HG03575 (cell line): ENCODE results near the gene VPS13D.

Source experiments
- ATAC-seq: cut with Tn5 transposase; IDR thresholded peaks from one replicate; pipeline ENCODE4 v1.9.1; 2021; ENCODE audit not compliant: unreplicated experiment, insufficient number of reproducible peaks, low FRiP score; ENCODE audit errors: extremely low read depth

The VPS13D gene

DNA sequence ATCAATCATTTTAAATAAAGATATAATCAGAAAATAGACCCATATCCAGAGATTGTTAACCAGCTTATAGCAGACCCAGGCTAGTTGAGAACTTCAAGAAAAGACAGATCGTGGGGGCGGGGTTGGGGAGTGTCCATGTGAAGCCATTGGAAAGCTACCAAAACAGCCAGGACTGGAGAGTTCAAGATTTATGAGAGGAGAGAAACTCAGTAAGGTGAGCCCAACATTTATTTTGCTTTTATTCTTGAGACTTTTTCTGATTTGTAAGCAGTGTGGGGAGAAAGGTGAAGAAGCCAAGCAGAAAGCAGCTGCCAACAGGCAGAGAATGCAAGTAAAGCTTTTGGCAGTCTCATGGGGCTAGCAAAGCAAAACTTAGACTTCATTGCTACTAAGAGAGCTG is 179.9 kb downstream of the VPS13D start:
- no peak for ATAC-seq

DNA sequence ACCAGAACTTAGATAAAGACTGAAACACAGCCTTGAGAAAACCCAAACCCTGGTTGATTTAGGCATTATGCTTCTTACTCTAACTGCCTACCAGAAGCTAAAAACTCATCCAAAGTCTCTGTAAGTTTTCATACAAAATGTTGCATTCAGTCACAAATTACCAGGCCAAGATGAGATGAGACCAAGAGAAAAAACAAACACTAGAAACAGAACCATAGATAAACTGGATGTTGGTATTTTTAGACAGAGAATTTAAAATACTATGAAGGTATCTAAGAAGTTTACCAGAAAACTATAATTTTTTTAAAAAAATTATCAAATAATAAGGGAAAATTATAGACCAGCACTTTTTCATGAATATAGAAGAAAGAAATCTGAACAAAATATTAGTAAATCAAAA is 180.5 kb downstream of the VPS13D start:
- no peak for ATAC-seq

DNA sequence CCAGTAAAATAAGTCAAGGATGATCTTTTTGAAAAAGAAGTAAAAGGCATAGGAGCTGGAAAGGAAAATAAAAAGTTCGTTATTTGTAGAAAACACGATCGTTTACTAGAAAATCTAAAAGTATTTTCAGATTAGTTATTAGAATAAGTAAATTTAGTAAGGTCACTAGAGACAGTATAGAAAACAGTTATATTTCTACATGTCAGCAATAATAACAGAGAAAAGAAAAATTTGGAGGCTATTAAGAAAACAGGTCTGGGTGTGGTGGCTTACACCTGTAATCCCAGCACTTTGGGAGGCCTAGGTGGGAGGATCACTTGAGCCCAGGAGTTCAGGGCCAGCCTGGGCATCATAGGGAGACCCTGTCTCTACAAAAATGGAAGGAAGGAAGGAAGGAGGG is 181.3 kb downstream of the VPS13D start:
- ATAC-seq, result no peak

DNA sequence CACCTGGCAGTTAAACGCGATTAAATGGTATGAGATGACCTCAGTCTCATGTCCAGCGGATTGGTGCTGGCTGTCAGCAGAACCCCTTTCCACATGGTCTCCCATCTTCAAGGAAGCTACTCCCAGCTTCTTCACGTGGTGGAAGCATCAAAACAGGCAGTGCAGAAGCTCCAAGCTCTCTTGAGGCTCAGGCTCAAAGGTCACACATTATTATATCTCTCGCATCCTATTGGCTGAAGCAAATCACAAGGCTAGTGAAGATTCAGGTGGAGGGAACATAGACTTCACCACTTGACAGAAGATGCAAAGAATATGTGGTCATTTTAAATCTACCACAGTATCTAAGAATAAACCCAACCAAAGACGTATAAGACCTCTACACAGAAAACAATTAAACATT is 181.9 kb downstream of the VPS13D start:
- ATAC-seq, result no peak

DNA sequence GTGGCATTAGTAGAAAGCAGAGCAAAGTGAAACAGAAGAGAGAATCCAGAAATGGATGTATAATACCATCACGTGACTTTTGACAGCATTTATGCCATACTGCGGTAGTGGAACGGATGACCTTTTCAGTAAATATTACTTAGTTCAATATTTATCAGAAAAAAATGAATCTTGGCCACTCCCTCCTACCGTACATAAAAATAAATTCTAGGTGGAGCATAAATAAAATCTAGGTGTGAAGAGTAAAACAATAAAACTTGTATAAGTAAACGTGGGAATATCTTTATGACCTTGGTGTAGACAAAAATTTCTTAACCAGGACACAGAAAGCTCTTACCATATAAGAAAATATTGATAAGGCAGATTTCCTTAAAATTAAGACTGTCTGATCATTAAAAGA is 182.6 kb downstream of the VPS13D start:
- no peak for ATAC-seq

DNA sequence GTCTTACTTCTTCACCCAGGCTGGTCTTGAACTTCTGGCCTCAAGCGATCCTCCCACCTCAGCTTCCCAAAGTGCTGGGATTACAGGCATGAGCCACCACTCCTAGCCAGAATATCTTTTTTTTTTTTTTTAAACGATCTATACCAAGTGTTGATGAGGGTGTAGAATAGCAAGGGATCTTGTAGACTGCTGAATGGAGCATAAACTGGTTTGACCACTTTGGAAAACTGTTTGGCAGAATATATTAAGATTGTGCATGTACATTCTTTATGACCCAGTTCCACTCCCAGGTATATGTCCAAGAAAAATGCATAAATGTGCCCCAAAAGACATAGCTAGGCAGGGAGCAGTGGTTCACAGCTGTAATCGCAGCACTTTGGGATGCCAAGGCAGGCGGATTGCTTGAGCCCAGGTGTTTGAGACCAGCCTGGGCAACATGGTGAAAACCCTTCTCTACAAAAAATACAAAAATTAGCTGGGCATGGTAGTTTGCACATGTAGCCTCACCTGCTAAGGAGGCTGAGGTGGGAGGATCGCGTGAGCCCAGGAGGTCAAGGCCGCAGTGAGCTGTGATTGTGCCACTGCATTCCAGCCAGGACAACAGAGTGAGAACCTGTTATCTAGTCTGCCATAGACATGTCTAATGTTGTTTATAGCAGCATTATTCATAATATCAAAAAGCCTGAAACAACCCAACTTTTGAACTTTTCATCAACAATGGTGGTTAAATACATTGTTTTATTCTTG is 184.0 kb downstream of the VPS13D start:
- no peak for ATAC-seq

DNA sequence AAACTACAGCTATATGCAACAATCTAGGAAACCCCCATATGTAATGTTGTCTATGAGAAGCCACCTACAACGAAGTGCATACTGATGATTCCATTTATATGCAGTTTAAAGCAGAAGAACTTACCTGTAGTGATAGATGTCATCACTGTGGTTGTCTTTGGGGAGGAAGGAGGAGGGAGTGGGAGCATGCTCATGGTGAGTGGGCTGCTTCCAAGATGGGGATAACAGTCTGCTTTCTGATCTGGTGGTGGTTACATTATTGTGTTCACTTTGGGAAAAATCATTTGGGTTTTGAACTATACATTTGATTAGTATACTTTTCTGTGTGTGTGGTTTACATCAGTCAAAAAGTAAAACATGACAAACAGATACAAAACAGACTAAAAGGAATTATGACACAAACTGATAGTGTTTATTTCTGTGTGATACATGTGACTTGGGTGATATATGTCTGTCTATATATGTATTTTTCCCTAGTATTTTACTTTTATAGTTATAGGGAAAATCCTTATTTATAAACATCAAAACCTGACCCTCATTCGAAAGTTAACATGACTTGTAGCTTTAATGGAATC is 184.7 kb downstream of the VPS13D start:
- no peak for ATAC-seq

DNA sequence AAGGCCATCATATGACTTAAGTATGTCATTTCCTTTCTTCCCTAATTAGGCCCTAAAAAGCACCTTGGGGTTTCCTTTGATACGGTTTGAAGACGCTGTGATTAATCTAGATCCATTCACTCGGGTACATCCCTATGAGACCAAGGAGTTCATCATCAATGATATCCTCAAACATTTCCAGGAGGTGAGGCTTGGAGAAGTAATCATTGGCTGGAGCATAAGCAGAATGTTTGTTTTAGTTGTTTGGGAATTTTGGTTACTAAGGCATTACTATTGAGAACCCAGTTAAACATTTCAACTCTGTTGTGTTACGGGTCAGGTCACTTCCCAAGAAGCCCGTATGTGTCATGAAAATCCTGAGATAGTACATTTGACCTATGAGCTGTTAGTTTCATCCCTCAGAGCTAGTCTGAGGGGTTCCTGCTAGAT is 185.2 kb downstream of the VPS13D start:
- ATAC-seq, result no peak

DNA sequence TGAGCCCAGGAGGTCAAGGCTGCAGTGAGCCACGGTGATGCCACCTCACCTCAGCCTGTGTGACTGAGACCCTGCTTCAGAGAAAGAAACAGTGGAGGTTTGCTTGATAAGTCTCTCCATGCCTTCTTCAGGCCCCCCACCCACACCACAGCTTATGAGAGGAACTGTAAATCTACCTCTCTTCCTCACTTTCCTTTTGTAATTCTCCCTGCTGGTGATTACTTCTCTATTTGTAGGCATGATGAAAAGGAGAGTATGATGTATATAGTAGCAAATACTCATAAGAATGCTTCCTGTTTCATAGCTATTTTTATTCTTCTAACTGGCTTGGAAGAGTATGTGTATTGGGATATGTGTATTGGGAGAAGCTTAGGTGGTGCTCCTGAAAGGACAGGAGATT is 186.3 kb downstream of the VPS13D start:
- no peak for ATAC-seq

DNA sequence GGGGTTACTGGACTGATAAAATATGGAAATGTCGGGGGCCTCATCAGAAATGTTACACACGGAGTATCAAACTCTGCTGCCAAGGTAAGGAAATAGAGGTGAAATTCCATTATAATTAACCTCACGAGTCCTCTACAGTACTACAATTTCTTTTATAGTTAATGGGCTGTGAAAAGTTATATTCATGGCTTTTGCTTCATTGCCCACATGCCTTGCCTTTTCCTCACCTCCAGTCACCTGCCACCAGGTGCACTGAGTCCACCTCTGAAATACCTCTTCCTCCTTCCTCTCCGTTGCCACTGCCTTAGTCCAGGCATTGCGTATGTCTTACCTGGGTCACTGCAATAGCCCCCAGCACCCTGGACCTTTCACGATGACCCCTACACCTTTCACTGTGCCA is 186.9 kb downstream of the VPS13D start:
- no peak for ATAC-seq

DNA sequence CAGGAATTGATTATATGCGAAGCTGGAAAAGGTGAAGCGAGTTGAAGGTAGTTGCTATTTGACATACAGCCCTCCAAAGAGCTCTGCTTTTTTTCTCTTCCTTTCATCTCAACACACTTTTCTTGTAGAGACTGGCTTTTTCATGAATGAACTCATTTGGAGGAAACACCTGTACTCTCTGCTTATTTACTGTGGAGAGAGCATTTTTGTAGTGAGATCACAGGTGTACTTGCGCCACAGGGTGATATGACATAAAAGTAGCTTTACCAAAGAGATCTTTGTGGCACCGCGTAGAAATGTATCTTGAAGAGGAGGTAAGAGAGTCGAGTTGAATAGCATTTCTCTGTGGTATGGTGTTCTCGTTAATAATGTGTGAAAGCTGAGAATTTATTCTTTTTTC is 187.6 kb downstream of the VPS13D start:
- no peak for ATAC-seq

DNA sequence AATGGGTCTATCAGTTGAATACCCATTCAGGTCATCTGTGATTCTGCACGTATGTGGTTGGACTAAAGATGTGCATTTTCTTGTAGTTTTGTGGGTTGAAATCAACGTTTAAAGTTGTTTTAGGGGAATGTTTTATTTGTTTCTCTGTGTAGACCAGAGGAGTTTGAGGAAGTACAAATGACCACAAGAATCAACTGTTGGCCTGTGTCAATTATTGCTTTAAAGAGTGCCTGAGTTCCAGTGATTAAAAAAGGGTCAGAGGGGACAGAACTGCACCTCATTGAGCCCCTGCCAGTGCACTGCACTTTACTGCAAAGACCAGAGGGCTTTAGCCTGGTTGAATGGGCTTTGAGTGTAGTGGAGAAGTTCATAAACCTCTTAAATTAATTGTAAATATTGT is 190.3 kb downstream of the VPS13D start:
- no peak for ATAC-seq

DNA sequence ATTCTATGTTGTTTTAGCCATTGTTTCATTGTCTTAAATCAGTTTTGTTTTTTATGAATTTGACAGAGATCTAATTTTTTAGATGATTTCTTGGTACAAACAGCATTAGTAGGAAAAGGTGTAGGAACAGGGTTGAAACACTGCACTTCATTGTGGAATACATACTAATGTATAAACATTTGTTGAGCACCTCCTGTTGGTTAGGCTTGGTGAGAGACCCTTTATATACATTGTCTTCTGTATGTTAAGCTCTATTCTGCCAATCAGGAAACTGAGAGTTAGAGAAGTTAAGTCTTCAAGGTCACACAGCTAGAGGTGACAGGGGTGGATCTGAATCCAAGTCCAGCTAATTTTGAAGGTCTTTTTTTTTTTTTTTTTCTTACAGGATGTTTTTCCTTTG is 192.7 kb downstream of the VPS13D start:
- no peak for ATAC-seq

DNA sequence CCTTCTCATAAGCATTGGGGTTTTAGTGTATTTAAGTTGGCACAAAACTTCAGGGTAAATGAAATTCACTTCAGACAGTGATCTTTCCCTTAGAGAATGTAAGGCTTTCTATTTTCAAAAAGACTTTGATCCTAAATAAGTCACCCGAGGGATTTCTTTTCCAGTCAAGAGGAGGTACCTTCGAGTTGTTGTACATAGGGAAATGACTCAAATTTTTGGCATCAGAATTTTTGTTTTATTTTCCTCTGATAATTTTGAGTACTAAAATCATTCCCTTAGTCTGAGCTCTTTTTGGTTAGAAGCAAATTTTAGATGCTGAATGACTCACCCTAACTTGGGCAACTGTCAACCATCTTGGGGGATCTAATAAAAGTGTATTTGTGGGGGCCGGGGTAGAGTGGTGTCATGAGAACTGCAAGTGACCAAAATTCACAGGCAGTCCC is 194.3 kb downstream of the VPS13D start:
- no peak for ATAC-seq

DNA sequence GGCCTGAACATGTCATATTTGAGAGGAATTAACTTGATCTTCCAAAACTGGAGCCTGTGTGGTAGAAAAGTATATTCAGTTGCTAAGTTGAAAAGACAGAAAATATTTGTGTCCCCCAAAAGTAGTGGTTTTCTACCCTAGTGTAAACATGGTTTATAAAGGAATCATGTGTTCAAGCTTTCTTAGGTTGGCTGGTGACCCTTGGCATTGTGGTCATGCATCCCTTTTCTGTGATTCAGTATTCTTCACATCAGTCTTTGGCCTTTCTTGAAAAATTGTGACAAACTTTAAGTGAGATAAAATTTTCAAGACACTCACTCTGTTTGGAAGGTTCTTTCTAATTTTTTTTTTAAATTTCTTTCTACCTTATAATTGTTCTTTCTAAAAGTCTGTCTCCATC is 195.0 kb downstream of the VPS13D start:
- ATAC-seq, result no peak

DNA sequence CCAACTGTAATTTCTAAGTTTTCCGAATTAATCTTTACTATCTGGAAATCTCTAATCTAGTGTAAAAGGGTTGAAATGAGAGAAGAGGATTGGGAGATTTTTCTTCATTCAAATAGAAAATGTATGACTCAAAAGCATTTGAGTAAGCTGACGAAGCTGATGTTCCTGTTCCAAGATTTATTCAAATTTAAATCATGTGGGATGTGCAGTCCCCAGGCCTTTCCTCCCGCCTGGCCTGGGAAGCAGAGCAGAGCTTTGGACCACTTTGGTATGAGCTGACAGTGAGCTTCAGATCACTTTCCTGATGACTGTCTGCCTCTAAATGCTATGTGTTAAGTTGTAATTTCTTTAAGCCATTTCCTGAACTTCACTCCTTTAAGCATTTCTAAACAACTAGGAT is 196.2 kb downstream of the VPS13D start:
- ATAC-seq, result no peak

DNA sequence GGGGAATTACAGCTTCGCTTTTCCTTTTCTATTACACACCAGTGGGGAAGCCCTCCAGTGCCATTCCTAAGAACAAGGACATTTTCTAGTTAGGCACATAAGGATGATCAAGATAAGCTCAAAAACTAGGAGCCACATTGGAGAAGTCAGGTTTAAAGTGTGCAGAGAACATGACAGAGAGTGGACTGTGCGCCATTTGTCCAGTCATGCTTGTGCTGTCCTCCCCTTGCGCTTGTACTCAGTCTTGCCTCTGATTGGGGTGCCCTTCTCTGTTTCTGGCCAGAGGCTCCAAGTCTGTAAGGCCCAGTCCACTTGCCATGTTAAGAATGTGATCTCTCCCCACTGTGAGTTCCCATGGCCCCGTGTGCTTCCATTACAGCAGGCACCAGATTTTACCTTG is 198.5 kb downstream of the VPS13D start:
- no peak for ATAC-seq

DNA sequence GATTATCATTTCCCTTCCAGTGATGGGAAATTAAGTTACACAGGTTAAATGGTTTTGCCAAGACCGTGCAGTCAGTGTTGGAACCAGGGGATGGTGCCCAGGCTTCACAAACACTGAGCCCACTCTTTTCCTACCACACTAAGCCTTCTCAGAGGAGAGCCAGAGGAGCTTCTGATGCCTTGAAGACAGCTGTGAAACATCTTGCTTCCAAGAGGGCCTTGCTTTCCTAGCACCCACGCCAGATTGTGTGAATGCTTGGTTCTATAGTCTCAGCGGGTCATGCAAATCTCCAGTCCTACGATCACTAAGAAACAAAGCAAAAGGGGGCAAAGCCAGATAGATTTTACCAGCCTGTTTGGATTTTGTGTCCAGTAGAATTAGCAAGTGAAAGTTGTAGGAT is 200.7 kb downstream of the VPS13D start:
- no peak for ATAC-seq

DNA sequence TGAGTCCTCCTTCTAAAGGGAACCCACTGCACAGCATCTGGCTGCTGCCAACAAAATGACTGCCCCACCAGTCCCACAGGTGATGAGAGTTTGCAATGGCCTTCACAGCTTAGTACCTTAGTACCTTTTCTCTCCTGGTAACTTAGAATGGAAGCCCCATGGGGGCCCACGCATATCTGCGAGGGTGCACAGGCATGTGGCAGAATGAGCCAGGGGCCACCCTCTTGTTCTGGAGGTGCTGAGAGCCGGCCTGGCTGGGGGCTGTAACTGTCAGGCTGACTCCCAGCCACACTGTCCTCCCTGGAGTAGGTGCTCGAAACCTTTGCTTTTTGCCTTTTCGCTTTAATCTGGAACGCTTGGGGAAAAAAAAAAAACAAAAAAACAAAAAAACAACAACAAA is 203.1 kb downstream of the VPS13D start:
- ATAC-seq, result no peak

DNA sequence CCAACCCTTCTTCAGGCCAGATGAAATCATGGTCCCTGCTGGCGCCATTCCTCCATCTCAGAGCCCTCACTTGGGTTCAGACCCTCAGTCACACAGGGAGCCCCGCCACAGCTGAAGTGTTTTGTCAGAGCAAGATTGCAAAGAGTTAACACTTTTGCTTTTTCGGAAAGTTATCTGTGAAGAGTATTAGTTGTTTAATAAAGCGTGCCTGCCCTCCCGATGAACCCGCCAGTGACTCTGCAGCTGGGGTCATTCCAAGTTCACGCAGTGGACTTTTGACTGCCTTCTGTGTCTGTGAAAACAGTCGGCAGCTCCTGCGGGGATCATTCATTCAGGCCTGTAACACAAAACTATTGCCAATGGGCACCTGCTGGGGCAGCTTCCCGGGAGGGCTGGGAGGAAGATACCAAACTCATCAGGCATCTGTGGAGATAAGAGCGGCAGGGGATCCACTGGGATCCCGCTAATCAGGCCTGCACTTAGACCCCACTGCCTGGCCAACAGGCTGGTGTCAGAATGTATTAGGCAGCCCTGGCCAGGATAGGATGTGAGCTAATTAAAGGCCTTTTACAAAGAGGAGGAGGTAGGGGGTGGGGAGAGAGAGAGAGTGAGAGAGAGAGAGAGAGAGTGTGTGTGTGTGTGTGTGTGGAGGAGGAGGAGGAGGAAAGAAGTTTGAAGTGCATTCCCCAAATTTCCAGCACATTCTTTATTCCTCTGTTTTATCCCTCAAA is 203.7 kb downstream of the VPS13D start:
- no peak for ATAC-seq
